Lower leg skin (tissue), 4 donors: Measurements from ENCODE around the gene TEX264. TPM values are rescaled to one million over a fixed set of nuclear protein-coding genes. Genes with fewer than 3 reads are reported as not detected.

Source experiments
- DNase-seq, 2 donors: peaks; one replicate each; pipeline ENCODE4 v3.0.0-alpha.2; 2019; ENCODE audit warnings: low spot score in 2 of 2
- H3K4me3 ChIP-seq: fragments of 200-600 bp; sonication (generic); 2 replicates; pipeline ENCODE4 v1.5.1; 2017; ENCODE audit warnings: mild to moderate bottlenecking, low read depth; ENCODE audit not compliant: poor library complexity, severe bottlenecking
- CTCF ChIP-seq, 3 donors: fragments of 450-650 bp; IDR thresholded peaks; one replicate each; pipeline ENCODE4 v1.5.1; 2016; ENCODE audit warnings: antibody characterized with exemption in 3 of 3, mild to moderate bottlenecking in 3 of 3, moderate library complexity in 2 of 3
- POLR2A ChIP-seq, 2 donors: fragments of 450-650 bp; IDR thresholded peaks; one replicate each; pipeline ENCODE4 v1.6.1; 2016 to 2017; ENCODE audit warnings: antibody characterized with exemption in 2 of 2, mild to moderate bottlenecking in 1 of 2, moderate library complexity in 1 of 2
- WGBS, 2 donors: methylation state at CpG; one replicate each; pipeline ENCODE4 v1.1.5; 2018; 5-methylcytosine and 5-hydroxymethylcytosine counted together
- intact Hi-C: fragments of 100-400 bp; cut with DNase I; formaldehyde crosslinking; loops from one replicate; pipeline ENCODE4 v1.15.0; 2023; ENCODE audit warnings: low total_unique reads
- total RNA-seq, 4 donors: library from RNA; depleted of rRNA; stranded (reverse); fragments of >200 nt; gene quantifications; one replicate each; pipeline ENCODE4 v1.1.0, GENCODE V29; 2016

Gene TEX264
- total RNA-seq, 4 donors from 2014 or later: 103 to 232 (median 134) TPM

GRCh38 chr3:51706788-51707731 is 36.0 kb downstream of the TEX264 start, which contains the start of gene GRM2:
TSS of gene GRM2 (plus strand) at chr3:51707068. CDS start at chr3:51708984, 1,916 bp downstream.
- WGBS, 2 donors: 10 to 13% methylated on average over 29 to 30 of the region's 69 CpGs
- intact Hi-C loops: no loop called here
- peak in 1 of 2 donors; percentile 42 for DNase-seq

GRCh38 chr3:51708216-51708845 is 37.3 kb downstream of the TEX264 start:
- TF ChIP-seq CTCF (IDR thresholded peaks at IDR 0.05): no peak
- no peak for TF ChIP-seq POLR2A (IDR thresholded peaks at IDR 0.05)
- WGBS, 2 donors: 68 to 75% methylated on average over 3 of the region's 3 CpGs
- intact Hi-C loops: no loop called here
- no peak overlapping the region for H3K4me3 ChIP-seq
- peak in 1 of 2 donors; percentile 59 for DNase-seq

More at GRCh38 chr3:51706788-51707731, 36.0 kb downstream of the TEX264 start, which contains the start of gene GRM2:
- H3K4me3 ChIP-seq: no peak within 1 kb of the TSS
- TF ChIP-seq POLR2A (IDR thresholded peaks at IDR 0.05) (no peak), CTCF (IDR thresholded peaks at IDR 0.05) (no peak)

GRCh38 chr3:51709004-51709420 is 38.0 kb downstream of the TEX264 start:
- TF ChIP-seq CTCF (IDR thresholded peaks at IDR 0.05): no peak
- no peak for TF ChIP-seq POLR2A (IDR thresholded peaks at IDR 0.05)
- intact Hi-C loops: no loop called here
- WGBS, 2 donors: 94 to 100% methylated on average over 1 to 15 of the region's 17 CpGs

GRCh38 chr3:51709675-51710074 is 38.6 kb downstream of the TEX264 start:
- DNase-seq: no peak
- no peak overlapping the region for H3K4me3 ChIP-seq
- WGBS, 2 donors: 54 to 68% methylated on average over 3 to 4 of the region's 4 CpGs
- intact Hi-C loops: no loop called here
- TF ChIP-seq POLR2A (IDR thresholded peaks at IDR 0.05) (no peak), CTCF (IDR thresholded peaks at IDR 0.05) (no peak)

More at GRCh38 chr3:51709004-51709420, 38.0 kb downstream of the TEX264 start:
- peak in 1 of 2 donors; percentile 58 for DNase-seq
- H3K4me3 ChIP-seq: no peak overlapping the region

- intact Hi-C loops: no loop called here
- WGBS, 2 donors: 81 to 85% methylated on average over 10 of the region's 10 CpGs
- no peak for TF ChIP-seq POLR2A (IDR thresholded peaks at IDR 0.05)
- no peak for TF ChIP-seq CTCF (IDR thresholded peaks at IDR 0.05)
- DNase-seq: peak in 1 of 2 donors; percentile 54
- H3K4me3 ChIP-seq: no peak overlapping the region
Observed at GRCh38 chr3:51710631-51711351, 39.7 kb downstream of the TEX264 start.
